NCI-H187 (cell line): ENCODE results near the gene GON4L.
"Not testable (repeated sequence)": the region's sequence is repeated elsewhere in the genome, so short reads cannot be mapped to it uniquely, and the experiment has no call there.

ENCODE experiments used
- DNase-seq, 2 experiments: peaks; one replicate each; lab custom pipeline; 2025; lab: John Stamatoyannopoulos, UW

Gene GON4L

GRCh38 chr1:155831279-155831976, 25.6 kb downstream of the GON4L start:
- no peak for DNase-seq

GRCh38 chr1:155827450-155827849, 29.6 kb downstream of the GON4L start:
- DNase-seq, result no peak

GRCh38 chr1:155816351-155816750, 40.7 kb downstream of the GON4L start:
- no peak for DNase-seq

- DNase-seq, result no peak
Observed at GRCh38 chr1:155813672-155814071, 43.3 kb downstream of the GON4L start.

GRCh38 chr1:155812878-155813277, 44.1 kb downstream of the GON4L start:
- no peak for DNase-seq

- DNase-seq, result no peak
Observed at GRCh38 chr1:155809088-155809487, 47.9 kb downstream of the GON4L start.

- DNase-seq, result no peak
Observed at GRCh38 chr1:155801149-155801548, 55.9 kb downstream of the GON4L start.

GRCh38 chr1:155795618-155796017, 61.4 kb downstream of the GON4L start:
- not testable (repeated sequence) for DNase-seq

- no peak for DNase-seq
Observed at GRCh38 chr1:155794605-155795245, 62.3 kb downstream of the GON4L start.

GRCh38 chr1:155793213-155793612, 63.8 kb downstream of the GON4L start:
- no peak for DNase-seq

GRCh38 chr1:155777582-155777981, 79.4 kb downstream of the GON4L start:
- no peak for DNase-seq

- no peak for DNase-seq
Observed at GRCh38 chr1:155776414-155776813, 80.6 kb downstream of the GON4L start.

GRCh38 chr1:155773221-155773620, 83.8 kb downstream of the GON4L start:
- DNase-seq, result no peak

- DNase-seq, result no peak
Observed at GRCh38 chr1:155769257-155769656, 87.8 kb downstream of the GON4L start.

- DNase-seq, result not testable (repeated sequence)
Observed at GRCh38 chr1:155767399-155767989, 89.5 kb downstream of the GON4L start.

GRCh38 chr1:155763989-155764388, 93.0 kb downstream of the GON4L start:
- DNase-seq, result not testable (repeated sequence)

GRCh38 chr1:155763090-155763815, 93.8 kb downstream of the GON4L start:
- DNase-seq, result not testable (repeated sequence)

- no peak for DNase-seq
Observed at GRCh38 chr1:155761736-155762405, 95.1 kb downstream of the GON4L start.

GRCh38 chr1:155760751-155761475, 96.1 kb downstream of the GON4L start:
- DNase-seq, result no peak

- no peak for DNase-seq
Observed at GRCh38 chr1:155759966-155760630, 96.9 kb downstream of the GON4L start.

- DNase-seq, result not testable (repeated sequence)
Observed at GRCh38 chr1:155759017-155759416, 98.0 kb downstream of the GON4L start.
